Measurements from ENCODE around the gene BRSK1.
A peak's percentile ranks its signal among the peaks of the same experiment; 100 is the strongest.

Gene BRSK1

GRCh38 chr19:55345818-55346724, 62.3 kb downstream of the BRSK1 start:
- DNase-seq (ENCODE audit: low read depth, low spot score) = no peak
- Histone ChIP-seq H3K4me1 (ENCODE audit: control insufficient read depth, insufficient read depth, low read length) (peaks cover 16% of the 10 kb centered on the region), H3K4me3 (ENCODE audit: low read length) (no peak overlapping the region), H3K36me3 (ENCODE audit: control insufficient read depth, insufficient read depth, low read length) (peaks cover 15% of the 10 kb centered on the region), H3K27ac (ENCODE audit: low read length) (no peak overlapping the region), H3K9me3 (ENCODE audit: control insufficient read depth, insufficient read depth, low read length) (no peaks in the 10 kb centered on the region), H3K27me3 (ENCODE audit: control insufficient read depth, insufficient read depth, low read length) (no peaks in the 10 kb centered on the region)
- WGBS (ENCODE audit: insufficient coverage, insufficient read length) = no CpG with 5 or more reads among the region's 43 CpGs

GRCh38 chr19:55346725-55347441, 63.1 kb downstream of the BRSK1 start:
- Histone ChIP-seq H3K4me1 (ENCODE audit: control insufficient read depth, insufficient read depth, low read length) (peaks cover 16% of the 10 kb centered on the region), H3K4me3 (ENCODE audit: low read length) (no peak overlapping the region), H3K9me3 (ENCODE audit: control insufficient read depth, insufficient read depth, low read length) (no peaks in the 10 kb centered on the region), H3K27me3 (ENCODE audit: control insufficient read depth, insufficient read depth, low read length) (no peaks in the 10 kb centered on the region), H3K27ac (ENCODE audit: low read length) (no peak overlapping the region), H3K36me3 (ENCODE audit: control insufficient read depth, insufficient read depth, low read length) (peaks cover 15% of the 10 kb centered on the region)
- DNase-seq (ENCODE audit: low read depth, low spot score) = no peak
- WGBS (ENCODE audit: insufficient coverage, insufficient read length) = no CpG with 5 or more reads among the region's 41 CpGs

GRCh38 chr19:55347442-55348009, 63.7 kb downstream of the BRSK1 start:
- H3K27me3 ChIP-seq (ENCODE audit: control insufficient read depth, insufficient read depth, low read length) = no peaks in the 10 kb centered on the region
- no CpG with 5 or more reads among the region's 10 CpGs for WGBS (ENCODE audit: insufficient coverage, insufficient read length)
- no peak overlapping the region for H3K4me3 ChIP-seq (ENCODE audit: low read length)
- peaks cover 16% of the 10 kb centered on the region for H3K4me1 ChIP-seq (ENCODE audit: control insufficient read depth, insufficient read depth, low read length)
- no peak for DNase-seq (ENCODE audit: low read depth, low spot score)
- no peak overlapping the region for H3K27ac ChIP-seq (ENCODE audit: low read length)
- H3K9me3 ChIP-seq (ENCODE audit: control insufficient read depth, insufficient read depth, low read length) = no peaks in the 10 kb centered on the region
- H3K36me3 ChIP-seq (ENCODE audit: control insufficient read depth, insufficient read depth, low read length) = peaks cover 15% of the 10 kb centered on the region

GRCh38 chr19:55348317-55349034, 64.7 kb downstream of the BRSK1 start:
- H3K27ac ChIP-seq (ENCODE audit: low read length) = peak overlapping the region; percentile 56
- DNase-seq (ENCODE audit: low read depth, low spot score) = no peak
- H3K4me3 ChIP-seq (ENCODE audit: low read length) = no peak overlapping the region
- peaks cover 12% of the 10 kb centered on the region for H3K36me3 ChIP-seq (ENCODE audit: control insufficient read depth, insufficient read depth, low read length)
- peaks cover 16% of the 10 kb centered on the region for H3K4me1 ChIP-seq (ENCODE audit: control insufficient read depth, insufficient read depth, low read length)
- no peaks in the 10 kb centered on the region for H3K9me3 ChIP-seq (ENCODE audit: control insufficient read depth, insufficient read depth, low read length)
- no CpG with 5 or more reads among the region's 22 CpGs for WGBS (ENCODE audit: insufficient coverage, insufficient read length)
- peaks cover 5% of the 10 kb centered on the region; the same call in 1 of the 2 replicates for H3K27me3 ChIP-seq (ENCODE audit: control insufficient read depth, insufficient read depth, low read length)

- WGBS (ENCODE audit: insufficient coverage, insufficient read length) = no CpG with 5 or more reads among the region's 11 CpGs
- DNase-seq (ENCODE audit: low read depth, low spot score) = no peak
- H3K4me1 ChIP-seq (ENCODE audit: control insufficient read depth, insufficient read depth, low read length) = peaks cover 16% of the 10 kb centered on the region
Observed at GRCh38 chr19:55350620-55351315, 67.0 kb downstream of the BRSK1 start.

GRCh38 chr19:55352040-55352439, 68.2 kb downstream of the BRSK1 start:
- H3K27ac ChIP-seq (ENCODE audit: low read length) = no peak overlapping the region
- peaks cover 7% of the 10 kb centered on the region; the same call in 1 of the 2 replicates for H3K27me3 ChIP-seq (ENCODE audit: control insufficient read depth, insufficient read depth, low read length)
- DNase-seq (ENCODE audit: low read depth, low spot score) = no peak
- no CpG with 5 or more reads among the region's 6 CpGs for WGBS (ENCODE audit: insufficient coverage, insufficient read length)
- no peak overlapping the region for H3K4me3 ChIP-seq (ENCODE audit: low read length)
- no peaks in the 10 kb centered on the region for H3K9me3 ChIP-seq (ENCODE audit: control insufficient read depth, insufficient read depth, low read length)
- peaks cover 5% of the 10 kb centered on the region for H3K36me3 ChIP-seq (ENCODE audit: control insufficient read depth, insufficient read depth, low read length)
- peaks cover 16% of the 10 kb centered on the region for H3K4me1 ChIP-seq (ENCODE audit: control insufficient read depth, insufficient read depth, low read length)

More at GRCh38 chr19:55350620-55351315, 67.0 kb downstream of the BRSK1 start:
- no peak overlapping the region for H3K4me3 ChIP-seq (ENCODE audit: low read length)
- H3K27ac ChIP-seq (ENCODE audit: low read length) = no peak overlapping the region
- H3K27me3 ChIP-seq (ENCODE audit: control insufficient read depth, insufficient read depth, low read length) = peaks cover 7% of the 10 kb centered on the region; the same call in 1 of the 2 replicates
- H3K9me3 ChIP-seq (ENCODE audit: control insufficient read depth, insufficient read depth, low read length) = no peaks in the 10 kb centered on the region
- peaks cover 8% of the 10 kb centered on the region for H3K36me3 ChIP-seq (ENCODE audit: control insufficient read depth, insufficient read depth, low read length)

GRCh38 chr19:55352549-55353145, 68.8 kb downstream of the BRSK1 start:
- DNase-seq (ENCODE audit: low read depth, low spot score) = no peak
- Histone ChIP-seq H3K27ac (ENCODE audit: low read length) (no peak overlapping the region), H3K9me3 (ENCODE audit: control insufficient read depth, insufficient read depth, low read length) (no peaks in the 10 kb centered on the region), H3K4me3 (ENCODE audit: low read length) (no peak overlapping the region), H3K4me1 (ENCODE audit: control insufficient read depth, insufficient read depth, low read length) (peaks cover 12% of the 10 kb centered on the region), H3K36me3 (ENCODE audit: control insufficient read depth, insufficient read depth, low read length) (no peaks in the 10 kb centered on the region; the same call in 1 of the 2 replicates), H3K27me3 (ENCODE audit: control insufficient read depth, insufficient read depth, low read length) (peaks cover 7% of the 10 kb centered on the region; the same call in 1 of the 2 replicates)
- no CpG with 5 or more reads among the region's 25 CpGs for WGBS (ENCODE audit: insufficient coverage, insufficient read length)

- WGBS (ENCODE audit: insufficient coverage, insufficient read length) = no CpG with 5 or more reads among the region's 24 CpGs
- no peaks in the 10 kb centered on the region for H3K9me3 ChIP-seq (ENCODE audit: control insufficient read depth, insufficient read depth, low read length)
- peaks cover 7% of the 10 kb centered on the region for H3K4me1 ChIP-seq (ENCODE audit: control insufficient read depth, insufficient read depth, low read length)
- H3K27ac ChIP-seq (ENCODE audit: low read length) = no peak overlapping the region
- no peak for DNase-seq (ENCODE audit: low read depth, low spot score)
- no peaks in the 10 kb centered on the region for H3K36me3 ChIP-seq (ENCODE audit: control insufficient read depth, insufficient read depth, low read length)
- H3K27me3 ChIP-seq (ENCODE audit: control insufficient read depth, insufficient read depth, low read length) = peaks cover 7% of the 10 kb centered on the region; the same call in 1 of the 2 replicates
- peak overlapping the region; percentile 55; the same call in 1 of the 2 replicates for H3K4me3 ChIP-seq (ENCODE audit: low read length)
Observed at GRCh38 chr19:55353356-55353802, 69.6 kb downstream of the BRSK1 start.

All from iPS DF 6.9 (cell line).